ENCODE data around the gene EHF. TPM values are rescaled to one million over a fixed set of nuclear protein-coding genes. Genes with fewer than 3 reads are reported as not detected.

EHF gene
- total and polyA plus RNA-seq, 2 of the 8 experiments (the other 6 are each of a cell fraction or from before 2014, with no cell fraction given): not detected

DNA sequence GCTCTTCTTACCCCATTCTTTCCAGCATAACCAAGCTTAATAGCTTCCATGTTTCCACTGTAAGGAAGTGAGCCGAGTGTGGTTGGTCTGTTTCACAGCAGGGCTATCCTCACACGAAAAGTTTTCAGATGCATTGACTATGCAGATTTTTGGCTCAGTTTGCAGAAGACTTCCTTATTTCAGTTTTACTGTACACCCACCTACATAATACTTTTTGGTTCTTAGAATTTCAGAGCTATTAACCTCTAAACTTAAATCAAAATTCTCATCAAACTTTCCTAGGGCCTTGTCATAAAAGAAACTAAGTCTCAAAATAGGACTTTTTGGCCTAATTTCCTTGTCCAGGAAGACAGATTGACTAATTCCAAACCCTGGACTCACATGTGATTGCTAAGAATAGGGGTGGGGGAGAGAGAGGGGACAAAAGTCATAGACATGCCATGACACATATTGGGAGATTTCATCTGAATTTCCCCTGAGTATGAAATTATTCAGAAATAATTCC lies 7.3 kb upstream of the EHF start:
- Histone ChIP-seq H3K23ac (ENCODE audit: insufficient read length) (no peak overlapping the region), H3K56ac (replicated peaks; ENCODE audit: insufficient read length, low read depth, low read length) (no peak overlapping the region), H4K20me1 (replicated peaks in 1 of 2; ENCODE audit: control insufficient read depth in 1 of 2, insufficient read depth in 2 of 2, low read length in 2 of 2) (no peaks in the 10 kb centered on the region), H3K23me2 (ENCODE audit: low read depth, low read length) (no peaks in the 10 kb centered on the region), H3K4ac (replicated peaks; ENCODE audit: insufficient read length, low read depth, low read length) (no peak overlapping the region), H3K9me3 (ENCODE audit: insufficient read depth in 2 of 2, low read depth in 1 of 2, low read length in 1 of 2) (no peaks in the 10 kb centered on the region), H4K8ac (ENCODE audit: extremely low read depth, insufficient read depth, low read length) (no peak overlapping the region), H3K27me3 (replicated peaks in 1 of 4; ENCODE audit: control insufficient read depth in 3 of 4, extremely low read depth in 1 of 4, insufficient read depth in 3 of 4, low read length in 3 of 4) (no peaks in the 10 kb centered on the region), H2AK5ac (ENCODE audit: low read depth, low read length) (no peak overlapping the region), H2AFZ (ENCODE audit: low read length) (no peak overlapping the region), H2BK15ac (ENCODE audit: low read length) (no peak overlapping the region), H2BK20ac (ENCODE audit: low read length) (no peak overlapping the region), H3K4me1 (replicated peaks in 1 of 4; ENCODE audit: control insufficient read depth in 3 of 4, insufficient read depth in 4 of 4, low read length in 3 of 4) (no peaks in the 10 kb centered on the region; a peak in 2 of 7 replicates), H4K5ac (ENCODE audit: insufficient read length, low read depth, low read length) (no peak overlapping the region), H3K14ac (ENCODE audit: insufficient read length) (no peak overlapping the region), H3K4me3 (ENCODE audit: extremely low read depth in 1 of 4, insufficient read depth in 2 of 4, low read depth in 3 of 4, low read length in 4 of 4) (no peak overlapping the region), H3K18ac (ENCODE audit: extremely low read depth, low read length) (no peak overlapping the region), H4K91ac (replicated peaks; ENCODE audit: insufficient read length, low read length) (no peak overlapping the region), H3K79me2 (ENCODE audit: control insufficient read depth in 1 of 2, insufficient read depth in 2 of 2, low read length in 2 of 2) (no peaks in the 10 kb centered on the region), H2BK12ac (ENCODE audit: low read depth, low read length) (no peak overlapping the region), H2BK120ac (replicated peaks; ENCODE audit: low read depth, low read length) (no peak overlapping the region), H3K27ac (ENCODE audit: low read depth, low read length) (no peak overlapping the region), H3K9ac (replicated peaks in 1 of 4; ENCODE audit: extremely low read depth in 1 of 4, low read depth in 3 of 4, low read length in 3 of 4) (no peak overlapping the region), H2BK5ac (ENCODE audit: low read depth, low read length) (no peak overlapping the region), H3K36me3 (ENCODE audit: control insufficient read depth in 2 of 4, insufficient read depth in 4 of 4, low read length in 3 of 4) (no peaks in the 10 kb centered on the region), H3K4me2 (ENCODE audit: insufficient read depth in 1 of 2, low read depth in 2 of 2, low read length in 2 of 2) (no peak overlapping the region), H3K79me1 (ENCODE audit: low read depth, low read length) (no peaks in the 10 kb centered on the region)
- CTCF ChIA-PET (ENCODE audit: partially characterized antibody): interaction anchor here (1.1 to 1.4 kb wide), 2 partner anchors 27 to 40 kb away, joined by 3 read pairs; no protein-coding TSS in a partner anchor
- 81% methylated on average over 2 of the region's 2 CpGs; no CpG with 5 or more reads in 1 of the 2 experiments for WGBS, 2 experiments (ENCODE audit: extremely low coverage in 1 of 2, insufficient coverage in 1 of 2, insufficient read length in 1 of 2, insufficient replicate concordance in 2 of 2, low coverage in 1 of 2, low lambda C conversion rate in 2 of 2, missing lambda C conversion rate in 1 of 2)
- POLR2A ChIA-PET (ENCODE audit: partially characterized antibody): no interaction called here
- no peak for FAIRE-seq
- DNase-seq (ENCODE audit: low read depth in 1 of 2, low spot score in 2 of 2): no peak
- no peak for TF ChIP-seq MAFK (IDR thresholded peaks at IDR 0.05; ENCODE audit: low read depth, low read length)
- TF ChIP-seq, protein P1, sequence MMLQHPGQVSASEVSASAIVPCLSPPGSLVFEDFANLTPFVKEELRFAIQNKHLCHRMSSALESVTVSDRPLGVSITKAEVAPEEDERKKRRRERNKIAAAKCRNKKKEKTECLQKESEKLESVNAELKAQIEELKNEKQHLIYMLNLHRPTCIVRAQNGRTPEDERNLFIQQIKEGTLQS (IDR thresholded peaks at IDR 0.05; ENCODE audit: insufficient read depth, low read depth, low read length): no peak
